ENCODE measurements around the gene MAGED4B.

- TF ChIP-seq CTCF (IDR thresholded peaks at IDR 0.05; ENCODE audit: low read length) (no peak), EZH2 (optimal IDR thresholded peaks at IDR 0.05; ENCODE audit: low read depth, low read length) (no peak)
Measured at GRCh38 chrX:52034211-52034610, 34.8 kb downstream of the MAGED4B start.

All from MM.1S (cell line).